Activated gamma-delta T cell treated with Interleukin-2 at 50 U/mL for 16 hours (primary cell): ENCODE data around the gene RAB3D.
"Not testable (repeated sequence)": the region's sequence is repeated elsewhere in the genome, so short reads cannot be mapped to it uniquely, and the experiment has no call there.

ENCODE experiments used
- DNase-seq: peaks from one replicate; pipeline ENCODE4 v3.0.0-alpha.2; 2020

The RAB3D gene

GRCh38 chr19:11339254-11340098 is at the start of gene RAB3D:
Gene RAB3D (minus strand): TSS chr19:11339657. CDS start chr19:11337399, 2,258 bp downstream.
- peak; percentile 66 for DNase-seq

GRCh38 chr19:11387162-11388034 is 47.9 kb upstream of the RAB3D start:
- no peak for DNase-seq

GRCh38 chr19:11384778-11385129 is 45.3 kb upstream of the RAB3D start:
- DNase-seq, result no peak

GRCh38 chr19:11383706-11384048 is 44.2 kb upstream of the RAB3D start:
- DNase-seq, result no peak

- DNase-seq, result peak; percentile 27
These were observed 43.6 kb upstream of the RAB3D start for GRCh38 chr19:11382898-11383705.

- DNase-seq, result peak; percentile 97
These were observed 41.4 kb upstream of the RAB3D start for GRCh38 chr19:11380653-11381537.

- no peak for DNase-seq
These were observed 40.4 kb upstream of the RAB3D start for GRCh38 chr19:11379857-11380350.

GRCh38 chr19:11379269-11379845 is 39.9 kb upstream of the RAB3D start:
- DNase-seq, result not testable (repeated sequence)

GRCh38 chr19:11378319-11379189 is 39.1 kb upstream of the RAB3D start:
- no peak for DNase-seq

- DNase-seq, result no peak
These were observed 38.3 kb upstream of the RAB3D start for GRCh38 chr19:11377756-11378155.

- DNase-seq, result no peak
These were observed 37.8 kb upstream of the RAB3D start for GRCh38 chr19:11377237-11377636.

GRCh38 chr19:11375143-11375948 is 35.9 kb upstream of the RAB3D start:
- peak; percentile 77 for DNase-seq

GRCh38 chr19:11374433-11375142 is 35.1 kb upstream of the RAB3D start, which contains the start of gene SWSAP1:
Gene SWSAP1 (plus strand): TSS chr19:11374666. CDS start chr19:11374681, 15 bp downstream.
- DNase-seq, result peak; percentile 96

- no peak for DNase-seq
These were observed 34.5 kb upstream of the RAB3D start for GRCh38 chr19:11373885-11374432.

GRCh38 chr19:11373166-11373884 is 33.9 kb upstream of the RAB3D start:
- DNase-seq, result no peak

- no peak for DNase-seq
These were observed 31.3 kb upstream of the RAB3D start for GRCh38 chr19:11370744-11371143.

- DNase-seq, result no peak
These were observed 28.1 kb upstream of the RAB3D start for GRCh38 chr19:11367528-11367927.
